Stimulated activated naive CD8-positive, alpha-beta T cell treated with anti-CD3 and anti-CD28 coated beads, Interleukin-15, Interleukin-2, amounts not matched to agents 100 ng/mL and 50 ng/mL, for 24 hours (primary cell): ENCODE measurements around the gene P2RY14.

Experiments used
- H3K27ac Mint-ChIP-seq: one replicate; pipeline ENCODE4 v1.8.0; 2021; ENCODE audit warnings: mild to moderate bottlenecking, mixed read lengths
- H3K27me3 Mint-ChIP-seq: one replicate; pipeline ENCODE4 v1.8.0; 2021; ENCODE audit warnings: mixed read lengths
- H3K36me3 Mint-ChIP-seq: one replicate; pipeline ENCODE4 v1.8.0; 2021; ENCODE audit warnings: low read depth, mixed read lengths
- H3K4me1 Mint-ChIP-seq: one replicate; pipeline ENCODE4 v1.8.0; 2021; ENCODE audit warnings: low read depth, mixed read lengths
- H3K4me3 Mint-ChIP-seq: one replicate; pipeline ENCODE4 v1.8.0; 2021; ENCODE audit warnings: mild to moderate bottlenecking, mixed read lengths
- H3K9me3 Mint-ChIP-seq: one replicate; pipeline ENCODE4 v1.8.0; 2021; ENCODE audit warnings: mixed read lengths

Gene P2RY14

GRCh38 chr3:151203051-151203420 lies 75.3 kb downstream of the P2RY14 start, which contains the start of gene GPR171:
Gene GPR171 (minus strand): TSS chr3:151203216. CDS start chr3:151199386, 3,830 bp downstream.
- no peaks in the 10 kb centered on the region for H3K9me3 Mint-ChIP-seq
- peaks cover 48% of the 10 kb centered on the region for H3K36me3 Mint-ChIP-seq
- H3K27me3 Mint-ChIP-seq, result peaks cover 4% of the 10 kb centered on the region
- peak within 1 kb of the TSS; percentile 98 for H3K27ac Mint-ChIP-seq
- peak within 1 kb of the TSS; percentile 91 for H3K4me3 Mint-ChIP-seq
- H3K4me1 Mint-ChIP-seq, result peaks cover 83% of the 10 kb centered on the region

- Mint-ChIP-seq H3K4me1 (peaks cover 76% of the 10 kb centered on the region), H3K9me3 (no peaks in the 10 kb centered on the region), H3K27me3 (peaks cover 4% of the 10 kb centered on the region), H3K27ac (peak overlapping the region; percentile 95), H3K4me3 (peak overlapping the region; percentile 91), H3K36me3 (peaks cover 57% of the 10 kb centered on the region)
Observed at GRCh38 chr3:151201051-151201730, 77.2 kb downstream of the P2RY14 start.

GRCh38 chr3:151200586-151200985 lies 77.8 kb downstream of the P2RY14 start:
- Mint-ChIP-seq H3K27ac (peak overlapping the region; percentile 95), H3K4me3 (peak overlapping the region; percentile 91), H3K36me3 (peaks cover 61% of the 10 kb centered on the region), H3K4me1 (peaks cover 74% of the 10 kb centered on the region), H3K9me3 (no peaks in the 10 kb centered on the region), H3K27me3 (peaks cover 4% of the 10 kb centered on the region)

- H3K9me3 Mint-ChIP-seq, result no peaks in the 10 kb centered on the region
- H3K27me3 Mint-ChIP-seq, result peaks cover 4% of the 10 kb centered on the region
- peaks cover 66% of the 10 kb centered on the region for H3K4me1 Mint-ChIP-seq
- peaks cover 61% of the 10 kb centered on the region for H3K36me3 Mint-ChIP-seq
- H3K27ac Mint-ChIP-seq, result peak overlapping the region; percentile 95
- H3K4me3 Mint-ChIP-seq, result peak overlapping the region; percentile 91
Observed at GRCh38 chr3:151199554-151200438, 78.5 kb downstream of the P2RY14 start.

GRCh38 chr3:151198849-151199248 lies 79.5 kb downstream of the P2RY14 start:
- Mint-ChIP-seq H3K4me3 (peak overlapping the region; percentile 91), H3K27ac (peak overlapping the region; percentile 95), H3K9me3 (peaks cover 4% of the 10 kb centered on the region), H3K27me3 (peaks cover 4% of the 10 kb centered on the region), H3K36me3 (peaks cover 61% of the 10 kb centered on the region), H3K4me1 (peaks cover 63% of the 10 kb centered on the region)

- peaks cover 6% of the 10 kb centered on the region for H3K9me3 Mint-ChIP-seq
- H3K36me3 Mint-ChIP-seq, result peaks cover 63% of the 10 kb centered on the region
- H3K27ac Mint-ChIP-seq, result peak overlapping the region; percentile 95
- peaks cover 3% of the 10 kb centered on the region for H3K27me3 Mint-ChIP-seq
- H3K4me3 Mint-ChIP-seq, result peak overlapping the region; percentile 91
- H3K4me1 Mint-ChIP-seq, result peaks cover 64% of the 10 kb centered on the region
Observed at GRCh38 chr3:151197981-151198767, 80.2 kb downstream of the P2RY14 start.

GRCh38 chr3:151197228-151197627 lies 81.1 kb downstream of the P2RY14 start:
- Mint-ChIP-seq H3K27me3 (no peaks in the 10 kb centered on the region), H3K36me3 (peaks cover 65% of the 10 kb centered on the region), H3K27ac (no peak overlapping the region), H3K9me3 (peaks cover 13% of the 10 kb centered on the region), H3K4me3 (no peak overlapping the region), H3K4me1 (peaks cover 68% of the 10 kb centered on the region)

GRCh38 chr3:151196434-151196833 lies 81.9 kb downstream of the P2RY14 start:
- Mint-ChIP-seq H3K4me1 (peaks cover 72% of the 10 kb centered on the region), H3K27me3 (no peaks in the 10 kb centered on the region), H3K4me3 (no peak overlapping the region), H3K36me3 (peaks cover 58% of the 10 kb centered on the region), H3K9me3 (peaks cover 13% of the 10 kb centered on the region), H3K27ac (peak overlapping the region; percentile 61)

GRCh38 chr3:151195826-151196225 lies 82.5 kb downstream of the P2RY14 start:
- Mint-ChIP-seq H3K4me3 (no peak overlapping the region), H3K27ac (peak overlapping the region; percentile 61), H3K9me3 (peaks cover 18% of the 10 kb centered on the region), H3K27me3 (no peaks in the 10 kb centered on the region), H3K4me1 (peaks cover 73% of the 10 kb centered on the region), H3K36me3 (peaks cover 57% of the 10 kb centered on the region)

- H3K36me3 Mint-ChIP-seq, result peaks cover 30% of the 10 kb centered on the region
- peaks cover 21% of the 10 kb centered on the region for H3K9me3 Mint-ChIP-seq
- peaks cover 69% of the 10 kb centered on the region for H3K4me1 Mint-ChIP-seq
- H3K27me3 Mint-ChIP-seq, result no peaks in the 10 kb centered on the region
- no peak overlapping the region for H3K4me3 Mint-ChIP-seq
- peak overlapping the region; percentile 60 for H3K27ac Mint-ChIP-seq
Observed at GRCh38 chr3:151192545-151192944, 85.8 kb downstream of the P2RY14 start.

- Mint-ChIP-seq H3K4me3 (peak overlapping the region; percentile 67), H3K9me3 (peaks cover 21% of the 10 kb centered on the region), H3K4me1 (peaks cover 72% of the 10 kb centered on the region), H3K36me3 (peaks cover 22% of the 10 kb centered on the region), H3K27me3 (no peaks in the 10 kb centered on the region), H3K27ac (peak overlapping the region; percentile 96)
Observed at GRCh38 chr3:151191095-151191494, 87.2 kb downstream of the P2RY14 start.

- Mint-ChIP-seq H3K27ac (peak overlapping the region; percentile 84), H3K4me1 (peaks cover 38% of the 10 kb centered on the region), H3K27me3 (no peaks in the 10 kb centered on the region), H3K36me3 (peaks cover 4% of the 10 kb centered on the region), H3K4me3 (peak overlapping the region; percentile 76), H3K9me3 (no peaks in the 10 kb centered on the region)
Observed at GRCh38 chr3:151183265-151183671, 95.1 kb downstream of the P2RY14 start.

GRCh38 chr3:151182349-151183079 lies 95.8 kb downstream of the P2RY14 start:
- no peaks in the 10 kb centered on the region for H3K27me3 Mint-ChIP-seq

GRCh38 chr3:151178208-151178845 lies 100.0 kb downstream of the P2RY14 start:
- no peak overlapping the region for H3K4me3 Mint-ChIP-seq
- no peaks in the 10 kb centered on the region for H3K9me3 Mint-ChIP-seq
- H3K27me3 Mint-ChIP-seq, result no peaks in the 10 kb centered on the region
- H3K4me1 Mint-ChIP-seq, result peaks cover 12% of the 10 kb centered on the region
- H3K36me3 Mint-ChIP-seq, result peaks cover 2% of the 10 kb centered on the region
- no peak overlapping the region for H3K27ac Mint-ChIP-seq

More at GRCh38 chr3:151182349-151183079, 95.8 kb downstream of the P2RY14 start:
- H3K9me3 Mint-ChIP-seq, result no peaks in the 10 kb centered on the region
- H3K27ac Mint-ChIP-seq, result peak overlapping the region; percentile 6
- H3K4me3 Mint-ChIP-seq, result no peak overlapping the region
- H3K4me1 Mint-ChIP-seq, result peaks cover 35% of the 10 kb centered on the region
- peaks cover 4% of the 10 kb centered on the region for H3K36me3 Mint-ChIP-seq
